ENCODE data around the gene ICAM1. TPM values are rescaled to one million over a fixed set of nuclear protein-coding genes. Genes with fewer than 3 reads are reported as not detected.

ICAM1 gene
- total and polyA plus RNA-seq, 2 of the 13 experiments (the other 11 are each of a cell fraction or from before 2014, with no cell fraction given) = 37.9 to 98.4 TPM

GRCh38 chr19:10334588-10335351 lies 63.9 kb downstream of the ICAM1 start (continued):
- TF ChIP-seq, protein P1, sequence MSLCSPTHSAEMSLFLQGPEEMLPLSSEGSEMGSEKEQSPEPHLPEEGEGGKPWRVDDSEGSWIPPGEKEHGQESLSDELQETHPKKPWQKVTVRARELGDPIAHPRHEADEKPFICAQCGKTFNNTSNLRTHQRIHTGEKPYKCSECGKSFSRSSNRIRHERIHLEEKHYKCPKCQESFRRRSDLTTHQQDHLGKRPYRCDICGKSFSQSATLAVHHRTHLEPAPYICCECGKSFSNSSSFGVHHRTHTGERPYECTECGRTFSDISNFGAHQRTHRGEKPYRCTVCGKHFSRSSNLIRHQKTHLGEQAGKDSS (CRISPR knock-in tag; IDR thresholded peaks at IDR 0.05; ENCODE audit: borderline replicate concordance, low read depth) = no peak
- no peak for TF ChIP-seq HMG20B (CRISPR knock-in tag; conservative IDR thresholded peaks at IDR 0.05)
- no peak for TF ChIP-seq SRF (IDR thresholded peaks at IDR 0.05; ENCODE audit: low read depth, low read length)
- TF ChIP-seq JDP2 (CRISPR knock-in tag; IDR thresholded peaks at IDR 0.05; ENCODE audit: borderline replicate concordance) = no peak
- peak; percentile 62; the same call in 1 of the 2 replicates for TF ChIP-seq EED (CRISPR knock-in tag; IDR thresholded peaks at IDR 0.05)
- TF ChIP-seq PCBP1 (IDR thresholded peaks at IDR 0.05; ENCODE audit: borderline replicate concordance, low read depth, low read length) = no peak
- peak; percentile 62 for TF ChIP-seq GATAD1 (CRISPR knock-in tag; IDR thresholded peaks at IDR 0.05)
- peak; percentile 61; the same call in 1 of the 2 replicates for TF ChIP-seq ZFP90 (CRISPR knock-in tag; IDR thresholded peaks at IDR 0.05; ENCODE audit: borderline replicate concordance)
- no peak for TF ChIP-seq PLRG1 (conservative IDR thresholded peaks at IDR 0.05)
- TF ChIP-seq, protein P2, sequence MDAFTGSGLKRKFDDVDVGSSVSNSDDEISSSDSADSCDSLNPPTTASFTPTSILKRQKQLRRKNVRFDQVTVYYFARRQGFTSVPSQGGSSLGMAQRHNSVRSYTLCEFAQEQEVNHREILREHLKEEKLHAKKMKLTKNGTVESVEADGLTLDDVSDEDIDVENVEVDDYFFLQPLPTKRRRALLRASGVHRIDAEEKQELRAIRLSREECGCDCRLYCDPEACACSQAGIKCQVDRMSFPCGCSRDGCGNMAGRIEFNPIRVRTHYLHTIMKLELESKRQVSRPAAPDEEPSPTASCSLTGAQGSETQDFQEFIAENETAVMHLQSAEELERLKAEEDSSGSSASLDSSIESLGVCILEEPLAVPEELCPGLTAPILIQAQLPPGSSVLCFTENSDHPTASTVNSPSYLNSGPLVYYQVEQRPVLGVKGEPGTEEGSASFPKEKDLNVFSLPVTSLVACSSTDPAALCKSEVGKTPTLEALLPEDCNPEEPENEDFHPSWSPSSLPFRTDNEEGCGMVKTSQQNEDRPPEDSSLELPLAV (CRISPR knock-in tag; conservative IDR thresholded peaks at IDR 0.05; ENCODE audit: low read depth) = no peak
- TF ChIP-seq, protein P3, sequence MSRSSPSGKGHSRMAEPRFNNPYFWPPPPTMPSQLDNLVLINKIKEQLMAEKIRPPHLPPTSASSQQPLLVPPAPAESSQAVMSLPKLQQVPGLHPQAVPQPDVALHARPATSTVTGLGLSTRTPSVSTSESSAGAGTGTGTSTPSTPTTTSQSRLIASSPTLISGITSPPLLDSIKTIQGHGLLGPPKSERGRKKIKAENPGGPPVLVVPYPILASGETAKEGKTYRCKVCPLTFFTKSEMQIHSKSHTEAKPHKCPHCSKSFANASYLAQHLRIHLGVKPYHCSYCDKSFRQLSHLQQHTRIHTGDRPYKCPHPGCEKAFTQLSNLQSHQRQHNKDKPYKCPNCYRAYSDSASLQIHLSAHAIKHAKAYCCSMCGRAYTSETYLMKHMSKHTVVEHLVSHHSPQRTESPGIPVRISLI (CRISPR knock-in tag; IDR thresholded peaks at IDR 0.05; ENCODE audit: borderline replicate concordance) = no peak; the same call in 1 of the 2 replicates
- no peak for TF ChIP-seq NCOR1 (IDR thresholded peaks at IDR 0.05; ENCODE audit: borderline replicate concordance, low read length)
- TF ChIP-seq ERF (CRISPR knock-in tag; IDR thresholded peaks at IDR 0.05) = peak; percentile 67
- no peak; the same call in 1 of the 2 replicates for TF ChIP-seq ZNF232 (CRISPR knock-in tag; IDR thresholded peaks at IDR 0.05; ENCODE audit: borderline replicate concordance)
- TF ChIP-seq ATRX (CRISPR knock-in tag; IDR thresholded peaks at IDR 0.05; ENCODE audit: borderline replicate concordance) = no peak
- no peak for TF ChIP-seq ZNF124 (CRISPR knock-in tag; IDR thresholded peaks at IDR 0.05)
- no peak for TF ChIP-seq DZIP1 (CRISPR knock-in tag; IDR thresholded peaks at IDR 0.05)
- TF ChIP-seq RBAK (CRISPR knock-in tag; IDR thresholded peaks at IDR 0.05) = no peak
- no peak for TF ChIP-seq ZSCAN29 (CRISPR knock-in tag; conservative IDR thresholded peaks at IDR 0.05)
- no peak for TF ChIP-seq FOXP1 (IDR thresholded peaks at IDR 0.05)
- no peak for TF ChIP-seq FOXP1 (CRISPR knock-in tag; IDR thresholded peaks at IDR 0.05)
- no peak; the same call in 1 of the 2 replicates for TF ChIP-seq ZNF607 (CRISPR knock-in tag; IDR thresholded peaks at IDR 0.05; ENCODE audit: borderline replicate concordance)
- TF ChIP-seq CREM (IDR thresholded peaks at IDR 0.05) = no peak; the same call in 1 of the 2 replicates
- TF ChIP-seq CREM (CRISPR knock-in tag; IDR thresholded peaks at IDR 0.05) = no peak
- TF ChIP-seq IRF1 (CRISPR knock-in tag; IDR thresholded peaks at IDR 0.05; ENCODE audit: low read depth) = no peak

All from HepG2 (cell line).